HG03565 (cell line): ENCODE data around the gene FAM169A.
"Not testable (repeated sequence)": the region's sequence is repeated elsewhere in the genome, so short reads cannot be mapped to it uniquely, and the experiment has no call there.

Experiments
- ATAC-seq: cut with Tn5 transposase; IDR thresholded peaks from one replicate; pipeline ENCODE4 v1.9.1; 2021; ENCODE audit warnings: mild to moderate bottlenecking, moderate library complexity; ENCODE audit not compliant: unreplicated experiment

Gene FAM169A

DNA sequence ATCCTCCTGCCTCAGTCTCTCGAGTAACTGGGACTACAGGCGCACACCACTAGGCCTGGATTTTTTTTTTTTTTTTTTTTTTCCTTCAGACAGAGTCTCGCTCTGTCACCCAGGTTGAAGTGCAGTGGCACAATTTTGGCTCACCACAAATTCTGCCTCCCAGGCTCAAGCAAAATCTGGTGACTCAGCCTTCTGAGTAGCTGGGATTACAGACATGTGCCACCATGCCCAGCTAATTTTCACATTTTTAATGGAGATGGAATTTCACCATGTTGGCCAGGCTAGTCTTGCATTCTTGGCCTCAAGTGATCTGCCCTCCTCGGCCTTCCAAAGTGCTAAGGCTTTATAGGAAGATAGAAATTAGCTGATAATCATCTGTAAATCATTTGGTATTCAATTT, 55.3 kb downstream of the FAM169A start:
- ATAC-seq: no peak

DNA sequence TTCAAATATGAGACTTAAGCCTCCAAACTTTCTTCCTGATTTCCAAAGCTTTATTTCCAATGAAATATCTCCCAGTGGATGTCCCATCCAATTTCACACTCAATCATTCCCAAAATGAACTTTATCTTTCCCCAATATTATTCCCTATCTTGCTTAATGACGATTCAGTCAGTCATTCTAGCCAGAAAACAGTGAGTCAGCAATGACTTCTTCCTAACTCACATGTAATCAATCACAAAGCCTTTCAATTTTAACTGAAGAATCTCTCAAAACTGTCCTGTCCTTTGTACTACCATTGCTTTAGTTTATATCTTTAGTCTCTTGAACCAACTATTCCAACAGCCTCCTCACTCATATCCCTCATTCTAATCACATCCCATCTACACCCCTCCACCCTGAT, 64.2 kb downstream of the FAM169A start:
- ATAC-seq: no peak

DNA sequence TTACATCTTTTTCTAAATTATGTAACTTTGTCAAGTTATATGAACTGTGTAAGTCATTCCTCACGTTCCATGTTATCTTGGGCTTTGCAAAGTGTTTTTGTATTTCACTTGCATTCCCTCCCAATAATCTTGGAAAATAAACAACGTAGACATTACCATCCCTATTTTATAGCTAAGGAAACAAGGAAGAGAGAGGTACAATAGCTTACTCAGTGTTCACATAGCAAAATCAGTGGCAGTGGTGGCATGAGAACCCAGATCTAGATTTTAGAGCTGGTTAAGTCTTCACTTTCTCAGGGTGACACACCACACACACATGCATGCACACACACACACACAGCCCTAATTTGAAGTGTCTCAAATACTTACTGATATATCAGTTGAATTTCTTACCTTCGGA, 65.0 kb downstream of the FAM169A start:
- ATAC-seq: no peak

DNA sequence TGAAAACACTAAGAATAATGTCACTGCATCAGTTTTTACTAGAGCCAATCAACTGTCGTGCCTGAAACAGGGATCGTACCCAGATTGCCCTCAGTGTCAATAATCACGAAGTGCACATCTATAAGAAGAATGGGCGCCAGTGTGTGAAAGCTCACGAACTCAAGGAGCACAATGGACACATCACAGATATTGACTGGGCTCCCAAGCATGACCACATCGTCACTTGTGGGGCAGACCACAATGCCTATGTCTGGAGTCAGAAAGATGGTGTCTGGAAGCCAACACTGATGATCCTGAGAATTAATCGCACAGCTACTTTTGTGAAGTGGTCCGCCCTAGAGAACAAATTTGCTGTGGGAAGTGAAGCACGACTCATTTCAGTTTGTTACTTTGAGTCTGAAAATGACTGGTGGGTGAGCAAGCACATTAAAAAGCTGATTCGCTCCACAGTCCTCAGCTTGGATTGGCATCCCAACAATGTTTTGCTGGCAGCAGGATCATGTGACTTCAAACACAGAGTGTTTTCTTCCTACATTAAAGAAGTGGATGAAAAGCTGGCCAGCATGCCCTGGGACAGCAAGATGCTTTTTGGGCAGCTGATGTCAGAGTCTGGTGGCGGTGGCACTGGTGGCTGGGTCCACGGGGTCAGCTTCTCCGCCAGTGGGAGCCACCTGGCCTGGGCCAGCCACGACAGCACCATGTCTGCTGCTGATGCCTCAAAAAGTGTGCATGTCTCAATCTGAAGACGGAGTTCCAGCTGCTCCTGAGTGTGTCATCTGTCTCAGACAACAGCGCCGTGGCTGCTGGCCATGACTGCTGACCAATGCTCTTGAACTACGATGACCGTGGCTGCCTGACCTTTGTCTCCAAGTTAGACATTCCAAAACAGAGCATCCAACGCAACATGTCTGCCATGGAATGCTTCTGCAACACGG, 66.9 kb downstream of the FAM169A start:
- no peak for ATAC-seq

DNA sequence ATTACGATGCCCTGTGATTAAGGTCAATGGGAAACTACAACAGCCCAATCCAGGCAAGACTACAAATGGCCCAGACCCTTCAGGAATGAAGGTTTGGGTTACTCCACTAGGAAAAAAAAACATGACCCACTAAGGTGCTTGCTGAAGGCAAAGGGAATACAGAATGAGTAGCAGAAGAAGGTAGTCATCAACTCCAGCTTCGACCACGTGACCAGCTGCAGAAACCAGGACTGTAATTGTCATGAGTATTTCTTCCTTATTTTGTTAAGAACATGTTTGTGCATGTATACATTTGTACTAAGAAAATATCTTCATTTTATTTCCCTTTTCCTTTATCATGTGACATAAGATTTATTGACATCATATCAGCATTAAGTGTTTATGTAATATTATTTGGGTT, 74.5 kb downstream of the FAM169A start:
- not testable (repeated sequence) for ATAC-seq

DNA sequence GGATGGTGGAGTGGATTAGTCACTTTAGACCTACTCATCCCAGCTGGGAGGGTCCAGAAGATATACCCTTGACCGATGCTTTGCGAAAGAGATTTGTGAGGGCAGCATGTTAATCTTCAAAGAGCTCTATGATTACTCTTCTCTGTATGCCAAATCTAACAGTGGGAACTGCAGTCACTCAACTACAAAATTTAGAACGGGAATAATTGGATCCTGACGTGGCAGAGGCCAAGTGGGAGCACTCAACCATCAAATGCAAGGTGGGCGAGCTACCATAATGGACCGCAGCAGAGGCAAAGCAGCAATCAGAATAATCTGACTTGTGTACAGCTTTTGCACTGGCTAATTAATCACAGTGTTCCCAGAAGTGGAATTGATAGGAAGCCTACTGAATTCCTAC, 78.8 kb downstream of the FAM169A start:
- ATAC-seq: no peak

DNA sequence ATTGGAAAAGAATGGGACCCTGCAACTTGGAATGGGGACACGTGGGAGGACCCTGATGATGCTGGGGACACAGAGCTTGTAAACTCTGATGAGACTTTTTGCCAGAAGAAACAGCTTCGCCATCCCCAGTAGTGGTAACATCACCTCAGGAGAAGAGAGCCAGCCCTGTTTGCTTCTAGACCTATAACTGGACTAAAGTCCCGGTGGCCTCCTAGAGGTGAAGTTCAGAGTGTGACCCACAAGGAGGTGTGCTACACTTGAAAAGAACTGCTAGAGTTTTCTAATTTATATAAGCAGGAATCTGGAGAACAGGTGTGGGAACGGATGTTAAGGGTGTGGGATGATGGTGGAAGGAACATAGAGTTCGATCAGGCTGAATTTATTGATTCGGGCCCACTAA, 79.3 kb downstream of the FAM169A start:
- ATAC-seq: no peak

DNA sequence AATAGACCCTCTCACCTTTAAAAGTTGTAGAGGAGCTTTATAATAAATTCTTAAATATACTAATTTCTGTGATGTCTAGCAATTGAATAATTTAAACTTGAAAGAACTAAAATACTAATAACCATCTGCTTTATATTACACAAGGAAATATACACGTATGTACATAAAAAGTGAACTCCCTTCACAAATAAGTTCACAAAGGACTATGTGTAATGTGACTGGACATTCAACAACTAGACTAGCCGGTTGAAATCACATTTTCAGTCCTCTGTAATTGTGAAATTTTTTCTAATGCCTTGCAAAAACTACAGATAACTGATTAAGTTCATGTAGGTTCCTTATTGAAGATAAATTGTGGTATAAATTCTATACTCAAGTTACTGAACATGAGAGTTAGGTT, 87.6 kb downstream of the FAM169A start:
- no peak for ATAC-seq

DNA sequence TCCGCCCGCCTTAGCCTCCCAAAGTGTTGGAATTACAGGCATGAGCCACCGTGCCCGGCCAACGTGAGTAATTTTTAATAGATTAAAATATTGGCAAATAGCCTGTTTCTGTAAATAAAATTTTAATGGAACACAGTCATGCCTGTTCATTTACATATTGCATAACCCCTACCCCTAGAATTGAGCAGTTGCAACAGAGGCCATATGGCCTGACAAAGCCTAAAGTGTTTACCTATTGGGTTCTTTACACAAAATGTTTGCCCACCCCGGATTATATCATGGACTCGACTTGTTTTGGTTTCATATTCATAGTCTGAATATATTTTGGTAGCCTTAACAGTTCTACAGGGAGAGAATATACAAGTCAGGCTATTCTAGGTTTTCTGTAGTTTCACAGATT, 93.8 kb downstream of the FAM169A start:
- no peak for ATAC-seq

DNA sequence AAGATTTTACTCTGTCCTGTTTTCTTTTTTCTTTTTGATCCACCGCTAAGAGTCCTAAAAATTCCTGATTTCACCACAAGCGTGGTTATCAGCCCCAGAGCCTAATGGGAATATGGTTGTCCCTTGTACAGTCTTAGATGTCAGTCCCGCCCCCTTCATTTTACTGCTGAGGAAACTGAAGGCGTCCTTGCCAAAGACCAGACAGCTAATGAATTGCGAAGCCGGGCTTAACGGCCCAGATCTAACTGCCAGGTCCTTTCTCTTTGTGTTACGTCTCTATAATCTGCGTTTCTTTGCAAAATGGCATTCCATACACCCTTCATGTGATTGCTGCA, 98.6 kb downstream of the FAM169A start:
- ATAC-seq: peak; percentile 23

DNA sequence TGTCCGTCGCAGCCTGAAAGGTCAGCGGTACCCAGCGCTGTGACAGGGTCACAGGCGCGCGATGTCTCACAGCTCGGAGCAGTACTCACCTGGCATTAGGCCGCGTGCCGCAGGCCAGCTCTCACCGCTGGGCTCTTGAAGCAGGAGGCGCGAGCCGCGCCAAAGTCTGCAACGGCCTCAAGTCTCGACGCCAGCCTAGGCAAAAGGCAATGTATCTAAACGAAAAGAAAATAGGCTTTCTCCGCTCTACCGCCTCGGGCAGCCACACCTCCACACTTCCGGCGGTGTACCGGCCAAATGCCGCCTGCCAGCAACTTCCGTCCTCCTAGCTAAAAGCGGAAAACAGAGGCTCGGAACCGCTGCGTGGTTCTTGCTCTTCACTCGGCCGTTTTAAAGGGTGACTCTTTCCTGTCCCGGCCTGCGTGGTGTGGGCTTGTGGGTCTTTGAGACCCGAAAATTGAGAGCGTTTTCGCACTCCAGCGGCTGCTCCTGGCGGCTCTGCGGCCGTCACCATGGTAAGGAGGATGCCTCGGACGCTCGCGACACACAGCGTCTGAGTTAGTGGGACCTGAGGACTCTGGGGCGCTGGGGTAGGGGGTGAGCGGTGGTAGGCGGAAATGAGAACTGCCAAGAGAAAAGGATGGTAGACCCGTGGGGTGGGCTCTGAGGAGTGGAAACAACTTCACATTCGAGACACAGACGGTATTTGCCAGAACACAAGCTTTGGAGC, 99.2 kb downstream of the FAM169A start, which contains the start of the genes GFM2 and NSA2:
Gene GFM2 (minus strand): TSS at position 269 of the 730 bp plus-strand sequence. CDS start 3,375 bp downstream, outside the sequence.
Gene NSA2 (plus strand): TSS at position 401 of the 730 bp plus-strand sequence. CDS start 112 bp downstream, at position 513.
- peak; percentile 88 for ATAC-seq

DNA sequence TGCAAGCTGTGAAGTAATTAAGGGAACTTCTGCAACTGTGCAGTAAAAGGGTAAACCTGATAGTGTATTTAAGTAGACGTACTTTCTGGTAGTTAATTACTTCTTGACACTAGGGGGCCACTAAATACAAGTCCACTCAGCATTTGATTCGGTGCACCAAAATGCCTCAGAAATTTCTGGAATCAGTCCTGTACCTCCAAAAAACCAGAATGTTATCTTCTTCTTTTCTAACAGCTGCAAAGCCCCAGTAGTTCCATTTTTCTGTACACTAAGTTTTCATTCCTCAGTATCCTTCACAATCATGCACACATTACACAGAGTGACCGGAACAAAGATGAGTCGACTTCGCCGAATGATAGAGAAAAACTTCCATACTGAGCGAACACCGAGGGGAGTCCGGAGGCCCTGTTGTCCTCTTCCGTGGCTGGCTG, 99.8 kb downstream of the FAM169A start:
- ATAC-seq: peak; percentile 16

DNA sequence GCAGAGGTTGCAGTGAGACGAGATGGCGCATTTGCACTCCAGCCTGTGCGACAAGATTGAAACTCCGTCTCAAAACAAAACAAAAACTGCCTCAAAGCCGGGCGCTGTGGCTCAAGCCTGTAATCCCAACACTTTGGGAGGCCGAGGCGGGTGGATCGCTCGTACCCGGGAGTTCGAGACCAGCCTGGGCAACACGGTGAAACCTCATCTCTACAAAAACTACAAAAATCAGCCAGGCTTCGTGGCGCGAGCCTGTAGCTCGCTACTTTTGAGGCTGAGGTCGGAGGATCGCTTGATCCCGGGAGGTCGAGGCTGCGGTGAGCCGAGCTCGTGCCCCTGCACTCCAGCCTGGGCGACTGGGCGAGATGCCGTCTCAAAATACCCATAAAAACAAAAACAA, 100.3 kb downstream of the FAM169A start:
- ATAC-seq: no peak

DNA sequence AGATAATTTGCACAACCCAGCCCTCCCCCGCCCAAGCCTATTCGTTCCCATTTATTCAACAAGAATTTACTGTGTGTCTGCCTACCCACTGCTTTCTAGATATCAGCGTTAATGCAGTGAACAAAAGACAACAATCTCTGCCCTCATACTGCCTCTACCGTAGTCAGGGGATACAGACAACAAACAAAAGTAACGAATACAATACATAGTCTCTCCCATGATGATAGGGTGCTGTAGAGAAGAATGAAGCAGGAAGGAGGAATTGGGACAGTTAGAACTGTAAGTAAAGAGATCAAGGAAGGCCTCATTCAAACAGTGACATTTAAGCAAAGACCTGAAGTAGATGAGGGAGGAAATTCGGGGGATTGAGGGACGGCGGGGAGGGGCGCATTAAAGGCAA, 101.0 kb downstream of the FAM169A start:
- no peak for ATAC-seq

DNA sequence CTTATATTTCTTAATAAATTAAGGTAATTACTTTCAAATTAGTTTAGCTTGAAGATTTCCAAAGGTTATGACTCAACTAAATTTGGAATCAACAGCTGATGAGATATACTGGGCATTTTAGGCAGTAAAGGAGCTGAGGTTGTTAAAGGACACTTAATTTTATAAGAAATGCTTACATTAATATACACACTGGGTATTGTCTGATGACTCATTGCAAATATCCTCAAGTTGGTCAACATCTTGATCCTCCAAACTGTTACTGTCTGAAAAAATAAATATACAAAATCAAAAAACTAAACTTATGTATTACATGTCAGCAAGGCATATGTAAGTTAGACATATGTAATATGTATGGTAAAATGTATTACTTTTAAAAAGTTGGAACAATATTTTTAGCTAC, 102.7 kb downstream of the FAM169A start:
- no peak for ATAC-seq

DNA sequence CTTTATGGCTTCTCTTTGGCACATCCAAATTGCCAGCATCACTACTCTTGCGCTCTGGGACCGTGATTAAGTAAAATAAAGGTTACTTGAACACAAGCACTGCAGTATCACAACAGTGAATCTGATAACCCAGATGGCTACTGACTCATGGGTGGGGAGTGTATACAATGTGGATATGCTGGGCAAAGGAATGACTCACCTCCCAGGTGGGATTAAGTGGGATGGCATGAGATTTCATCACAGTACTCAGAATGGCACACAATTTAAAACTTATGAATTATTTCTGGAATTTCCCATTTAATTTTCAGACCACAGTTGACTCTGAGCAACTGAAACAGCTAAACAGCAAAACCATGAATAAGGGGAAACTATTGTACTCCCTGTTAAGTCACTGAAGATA, 103.6 kb downstream of the FAM169A start:
- no peak for ATAC-seq

DNA sequence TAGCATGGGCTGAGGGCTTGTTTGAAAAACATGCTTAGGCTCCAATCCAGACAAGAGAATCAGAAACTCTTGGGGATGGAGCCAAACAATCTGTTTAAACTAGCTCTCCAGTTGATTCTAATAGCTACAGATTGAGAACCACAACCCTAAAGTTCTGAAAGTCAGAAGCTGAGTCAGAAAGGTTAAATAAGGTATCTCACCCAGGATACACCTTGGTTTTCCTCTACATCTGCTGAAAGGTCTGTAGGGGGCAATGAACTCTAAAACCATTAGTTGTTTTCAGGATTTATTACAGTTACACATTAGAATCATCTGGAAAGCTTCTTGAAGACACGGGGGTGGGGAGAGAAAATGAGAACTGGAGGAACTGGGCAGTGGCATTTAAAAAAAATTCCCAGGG, 104.9 kb downstream of the FAM169A start:
- no peak for ATAC-seq

DNA sequence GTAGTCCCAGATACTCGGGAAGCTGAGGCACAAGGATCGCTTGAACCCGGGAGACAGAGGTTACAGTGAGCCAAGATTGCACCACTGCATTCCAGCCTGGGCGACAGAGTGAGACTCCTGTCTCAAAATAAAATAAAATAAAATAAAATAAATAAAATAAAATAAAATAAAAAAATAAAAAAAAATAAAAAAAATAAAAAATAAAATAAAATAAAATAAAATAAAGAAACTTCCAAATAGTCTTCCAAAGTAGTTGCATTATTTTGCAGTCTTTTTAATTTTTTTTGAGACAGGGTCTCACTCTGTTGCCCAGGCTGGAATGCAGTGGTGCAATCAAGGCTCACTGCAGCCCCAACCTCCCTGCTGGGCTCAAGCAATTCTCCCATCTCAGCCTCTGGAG, 117.4 kb downstream of the FAM169A start:
- not testable (repeated sequence) for ATAC-seq

DNA sequence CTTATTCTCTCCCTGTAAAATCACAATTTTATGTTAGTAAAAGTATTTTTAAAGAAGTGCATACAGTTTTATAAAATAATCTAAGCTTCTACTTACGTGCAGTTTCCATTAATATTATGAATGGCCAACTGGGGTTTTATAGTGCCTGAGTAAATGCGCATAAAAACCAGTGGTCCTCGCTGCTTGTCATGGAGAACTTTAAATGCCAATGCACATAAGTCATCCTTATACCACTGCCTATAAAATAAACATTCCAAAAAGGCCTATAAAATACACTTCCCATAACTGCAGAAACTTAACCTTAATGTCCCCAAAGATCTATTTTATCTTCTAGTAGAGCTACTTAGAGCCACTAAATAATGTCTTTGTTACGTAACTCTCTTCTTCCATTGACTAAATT, 127.8 kb downstream of the FAM169A start:
- no peak for ATAC-seq

DNA sequence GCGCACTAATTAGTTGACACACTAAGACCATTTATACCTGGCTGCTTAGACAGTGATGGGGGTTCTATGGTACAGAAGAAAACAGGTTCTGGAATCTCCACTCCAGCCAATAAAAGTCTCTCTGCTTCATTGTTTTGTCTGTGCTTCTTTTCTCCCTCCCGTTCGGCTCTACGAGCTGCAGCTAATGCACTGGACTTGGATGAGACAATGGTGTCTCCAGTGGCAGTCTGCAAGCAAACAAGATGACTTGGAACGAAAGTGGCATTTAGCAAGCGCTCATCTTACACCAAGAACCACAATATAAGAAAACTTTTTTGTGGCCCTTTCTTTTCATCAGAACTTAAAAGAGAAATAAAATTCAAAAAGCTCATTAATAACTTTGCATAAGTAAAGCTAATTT, 129.4 kb downstream of the FAM169A start:
- ATAC-seq: no peak
